Activated T-cell treated with anti-CD3 and anti-CD28 coated beads, Interleukin-2, amount 50 U/mL, for 48 hours (primary cell): ENCODE measurements around the gene NEURL1B.
"Not testable (repeated sequence)": the region's sequence is repeated elsewhere in the genome, so short reads cannot be mapped to it uniquely, and the experiment has no call there.

Experiments
- DNase-seq, 2 experiments: peaks; one replicate each; pipeline ENCODE4 v3.0.0-alpha.2; 2020

Gene NEURL1B

GRCh38 chr5:172640822-172641358, at the start of gene NEURL1B:
TSS of gene NEURL1B (plus strand) at chr5:172641263. CDS start at chr5:172641407, 144 bp downstream.
- peak; percentile 55 to 63 for DNase-seq

GRCh38 chr5:172591636-172592035, 49.4 kb upstream of the NEURL1B start:
- DNase-seq, result no peak

GRCh38 chr5:172592881-172593280, 48.2 kb upstream of the NEURL1B start:
- DNase-seq, result no peak

GRCh38 chr5:172593306-172593705, 47.8 kb upstream of the NEURL1B start:
- DNase-seq, result no peak

- DNase-seq, result no peak
Observed at GRCh38 chr5:172593721-172594235, 47.3 kb upstream of the NEURL1B start.

GRCh38 chr5:172594431-172594830, 46.6 kb upstream of the NEURL1B start:
- DNase-seq, result no peak

- no peak for DNase-seq
Observed at GRCh38 chr5:172594867-172595466, 46.1 kb upstream of the NEURL1B start.

- no peak for DNase-seq
Observed at GRCh38 chr5:172595596-172596455, 45.2 kb upstream of the NEURL1B start.

- DNase-seq, result no peak
Observed at GRCh38 chr5:172596638-172597231, 44.3 kb upstream of the NEURL1B start.

GRCh38 chr5:172597755-172598155, 43.3 kb upstream of the NEURL1B start:
- no peak for DNase-seq

GRCh38 chr5:172598251-172599203, 42.5 kb upstream of the NEURL1B start:
- no peak for DNase-seq

- DNase-seq, result no peak
Observed at GRCh38 chr5:172599204-172599567, 41.9 kb upstream of the NEURL1B start.

- no peak for DNase-seq
Observed at GRCh38 chr5:172600571-172600970, 40.5 kb upstream of the NEURL1B start.

GRCh38 chr5:172601576-172601975, 39.5 kb upstream of the NEURL1B start:
- DNase-seq, result not testable (repeated sequence)

- no peak for DNase-seq
Observed at GRCh38 chr5:172602783-172603231, 38.3 kb upstream of the NEURL1B start.

GRCh38 chr5:172603251-172603806, 37.7 kb upstream of the NEURL1B start:
- DNase-seq, result no peak

GRCh38 chr5:172605466-172605865, 35.6 kb upstream of the NEURL1B start:
- no peak for DNase-seq

GRCh38 chr5:172606156-172606785, 34.8 kb upstream of the NEURL1B start:
- DNase-seq, result no peak

- DNase-seq, result no peak
Observed at GRCh38 chr5:172607213-172607793, 33.8 kb upstream of the NEURL1B start.

- DNase-seq, result no peak
Observed at GRCh38 chr5:172608773-172609172, 32.3 kb upstream of the NEURL1B start.

GRCh38 chr5:172610643-172611042, 30.4 kb upstream of the NEURL1B start:
- no peak for DNase-seq
